HG03442 (cell line): Measurements from ENCODE around the gene LRMDA.

Experiments used
- ATAC-seq: cut with Tn5 transposase; IDR thresholded peaks from one replicate; pipeline ENCODE4 v1.9.1; 2021; ENCODE audit warnings: mild to moderate bottlenecking, moderate library complexity; ENCODE audit not compliant: unreplicated experiment

Gene LRMDA

GRCh38 chr10:76268530-76268929 lies 837.1 kb downstream of the LRMDA start:
- ATAC-seq = no peak

- no peak for ATAC-seq
These were observed 837.5 kb downstream of the LRMDA start for GRCh38 chr10:76268954-76269353.

DNA sequence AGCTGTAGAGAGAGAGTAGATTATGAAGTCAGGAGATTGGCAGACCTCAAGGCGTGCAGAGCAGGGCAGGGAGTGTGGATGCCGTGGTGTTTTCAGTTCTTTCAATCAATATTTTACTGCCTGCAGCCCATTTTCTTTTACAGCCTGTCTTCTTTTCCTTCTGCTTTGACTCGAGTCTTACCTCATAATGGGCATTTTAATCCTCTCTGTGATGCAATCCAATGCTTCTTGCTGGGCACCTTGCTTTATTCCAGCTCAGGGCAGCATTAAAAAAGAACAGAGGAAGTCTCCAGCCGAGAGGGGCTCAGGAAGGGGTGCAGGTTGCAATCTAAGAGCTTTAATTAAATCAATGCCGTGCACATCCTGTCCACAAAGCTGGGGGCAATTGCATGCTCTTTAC lies 839.0 kb downstream of the LRMDA start:
- ATAC-seq = no peak

- ATAC-seq = no peak
These were observed 843.5 kb downstream of the LRMDA start for GRCh38 chr10:76274933-76275332.

- ATAC-seq = no peak
These were observed 847.5 kb downstream of the LRMDA start for GRCh38 chr10:76278811-76279460.

GRCh38 chr10:76281659-76282058 lies 850.2 kb downstream of the LRMDA start:
- no peak for ATAC-seq

DNA sequence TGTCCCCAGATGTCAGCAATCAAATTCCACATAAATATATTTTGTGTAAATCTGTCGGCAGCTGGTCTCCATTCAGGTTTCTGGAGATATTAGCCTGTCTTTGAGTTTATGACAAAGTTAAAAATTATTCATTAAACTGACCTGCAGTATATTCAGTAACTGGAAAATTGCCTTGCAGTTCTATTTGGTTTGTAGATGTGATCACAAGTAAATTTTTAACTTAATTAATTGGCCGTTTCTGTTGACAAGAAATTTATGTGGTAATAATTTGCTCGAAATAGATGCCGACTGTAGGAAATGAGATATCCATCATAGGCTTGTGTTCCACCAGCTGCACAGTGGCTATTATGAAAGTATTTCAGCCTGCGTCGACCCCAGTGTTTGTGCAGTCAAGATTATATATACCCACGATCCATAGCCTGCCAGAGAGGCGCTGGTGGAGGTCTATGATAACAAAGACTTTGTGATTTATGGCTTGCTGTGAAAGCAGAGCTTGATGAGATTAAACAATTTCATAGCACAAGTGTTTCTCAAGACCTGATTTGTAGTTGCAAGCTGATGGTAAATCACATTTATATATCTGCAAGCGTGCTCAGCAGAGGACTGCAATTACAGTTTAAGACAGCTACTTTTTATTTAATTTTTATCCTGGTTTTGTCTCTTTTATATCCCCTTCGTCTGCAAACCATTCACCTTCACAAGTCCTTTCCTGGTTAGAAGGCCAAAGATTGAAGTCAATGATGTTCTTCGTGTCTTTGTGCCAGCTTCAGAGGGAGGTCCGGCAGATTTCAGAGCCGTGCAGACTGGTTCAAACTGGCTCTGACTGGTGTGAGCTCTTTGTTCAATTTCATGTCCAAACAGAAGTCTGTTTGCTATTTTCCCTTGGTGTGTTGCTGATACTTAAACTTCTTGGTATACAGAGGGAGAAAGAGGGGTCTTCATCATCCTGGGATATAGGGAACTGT lies 850.9 kb downstream of the LRMDA start:
- ATAC-seq = no peak

DNA sequence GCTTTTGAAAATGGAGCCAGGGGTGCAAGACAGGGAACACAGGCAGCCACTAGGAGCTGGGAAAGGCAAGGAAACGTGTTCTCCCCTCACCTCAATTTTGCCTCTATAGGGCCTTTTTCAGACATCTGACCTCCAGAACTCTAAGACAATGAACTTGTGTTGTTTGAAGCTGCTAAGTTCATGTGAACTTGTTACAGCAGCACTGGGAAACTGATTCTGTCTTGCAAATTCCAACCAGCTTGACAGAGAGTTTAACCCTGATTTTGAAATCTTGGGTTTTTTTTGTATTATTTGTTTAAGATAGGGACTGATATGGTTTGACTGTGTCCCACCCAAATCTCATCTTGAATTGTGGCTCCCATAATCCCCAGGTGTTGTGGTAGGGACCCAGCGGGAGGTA lies 852.9 kb downstream of the LRMDA start:
- no peak for ATAC-seq

DNA sequence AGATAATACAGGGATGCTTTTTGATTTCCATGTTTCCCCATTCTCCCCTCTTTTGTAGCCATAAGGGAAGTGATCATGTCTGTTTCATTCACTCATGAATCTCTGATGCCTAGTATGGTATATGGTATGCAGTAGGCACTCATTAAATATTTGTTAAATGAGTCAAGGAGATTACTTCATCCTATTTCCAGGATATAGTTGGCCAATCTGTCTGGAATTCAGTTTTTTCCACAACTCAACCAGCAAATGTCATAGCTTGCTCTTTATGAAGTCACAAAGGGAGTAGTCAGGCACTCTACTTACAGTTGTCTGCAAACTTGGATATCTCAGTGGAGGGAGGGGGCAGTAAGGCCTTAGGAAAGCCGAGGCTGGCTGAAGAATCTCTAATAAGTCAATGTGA lies 853.6 kb downstream of the LRMDA start:
- ATAC-seq = no peak

DNA sequence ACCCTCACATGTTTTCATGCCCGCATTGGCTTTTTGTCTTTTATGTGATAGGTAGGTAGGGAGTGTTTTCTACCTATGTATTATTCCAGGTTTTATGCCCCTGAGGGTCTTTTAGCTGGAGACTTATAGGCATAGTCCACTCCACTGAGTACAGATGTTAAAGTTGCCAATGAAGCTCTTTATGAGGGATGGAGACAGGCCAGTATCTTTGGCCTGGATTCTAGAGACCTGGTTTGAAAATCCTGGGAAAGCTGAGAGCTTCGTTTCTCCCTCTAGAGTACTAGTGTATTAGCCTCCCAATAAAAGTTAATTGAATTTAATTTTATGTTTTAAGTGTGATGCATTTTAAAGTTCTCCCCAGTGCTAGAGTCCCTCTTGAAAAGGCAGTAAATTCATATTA lies 854.1 kb downstream of the LRMDA start:
- no peak for ATAC-seq

GRCh38 chr10:76286536-76286935 lies 855.1 kb downstream of the LRMDA start:
- ATAC-seq = no peak

DNA sequence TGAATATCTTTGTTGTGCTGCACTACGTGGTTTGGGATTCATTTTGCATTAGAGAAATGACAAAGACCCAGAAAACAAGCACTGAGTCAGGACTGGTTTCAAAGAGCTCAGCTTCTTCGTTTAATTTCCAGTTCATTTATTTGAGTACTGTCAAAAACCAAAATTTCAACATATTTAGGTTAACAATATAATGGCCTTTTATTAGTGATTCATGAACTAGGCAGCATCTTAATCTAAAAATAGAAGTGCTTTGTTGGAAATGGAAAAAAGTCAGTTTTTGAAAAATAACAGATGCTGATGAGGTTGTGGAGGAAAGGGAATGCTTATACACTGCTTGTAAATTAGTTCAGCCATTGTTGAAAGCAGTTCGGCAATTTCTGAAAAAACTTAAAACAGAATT lies 856.4 kb downstream of the LRMDA start:
- no peak for ATAC-seq

DNA sequence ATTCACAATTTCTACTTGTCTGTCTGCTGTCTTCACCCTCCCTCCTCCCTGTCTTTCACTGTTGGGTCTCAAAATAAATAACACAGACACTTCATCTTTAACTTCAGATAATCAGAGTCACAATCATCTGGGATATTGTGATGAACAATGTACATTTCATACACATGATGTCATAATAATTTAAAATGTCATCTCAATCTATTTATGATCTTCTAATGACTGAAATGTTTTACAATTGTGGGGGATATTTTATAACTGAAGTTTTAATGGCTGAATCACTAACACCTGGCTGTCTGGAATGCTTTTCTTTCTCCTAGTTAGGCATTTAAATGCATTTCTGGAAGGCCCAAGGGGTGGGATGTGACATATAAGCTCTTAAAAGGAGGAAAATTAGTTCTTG lies 859.8 kb downstream of the LRMDA start:
- no peak for ATAC-seq

- no peak for ATAC-seq
These were observed 860.5 kb downstream of the LRMDA start for GRCh38 chr10:76291885-76292284.

DNA sequence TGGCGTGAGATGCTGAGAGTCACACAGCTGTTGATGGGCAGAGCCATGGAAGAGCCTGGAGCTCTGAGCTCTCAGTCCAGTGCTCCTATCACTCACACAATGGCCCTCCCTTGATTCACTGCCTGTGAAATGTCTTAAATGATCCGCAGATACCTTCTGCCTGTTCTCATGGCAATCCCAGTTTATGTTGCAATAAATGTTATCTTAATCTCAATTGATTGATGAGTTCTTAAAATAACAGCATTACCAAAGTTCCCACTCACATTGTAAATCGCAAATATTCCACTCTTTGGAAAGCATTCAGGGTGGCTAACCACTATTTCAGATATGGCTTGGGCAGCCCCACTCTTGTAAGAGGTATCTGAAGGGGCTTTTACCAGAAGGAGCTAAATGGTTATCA lies 865.5 kb downstream of the LRMDA start:
- ATAC-seq = no peak

- no peak for ATAC-seq
These were observed 865.9 kb downstream of the LRMDA start for GRCh38 chr10:76297358-76297757.

GRCh38 chr10:76297780-76298281 lies 866.4 kb downstream of the LRMDA start:
- no peak for ATAC-seq

- ATAC-seq = no peak
These were observed 866.9 kb downstream of the LRMDA start for GRCh38 chr10:76298329-76298728.

DNA sequence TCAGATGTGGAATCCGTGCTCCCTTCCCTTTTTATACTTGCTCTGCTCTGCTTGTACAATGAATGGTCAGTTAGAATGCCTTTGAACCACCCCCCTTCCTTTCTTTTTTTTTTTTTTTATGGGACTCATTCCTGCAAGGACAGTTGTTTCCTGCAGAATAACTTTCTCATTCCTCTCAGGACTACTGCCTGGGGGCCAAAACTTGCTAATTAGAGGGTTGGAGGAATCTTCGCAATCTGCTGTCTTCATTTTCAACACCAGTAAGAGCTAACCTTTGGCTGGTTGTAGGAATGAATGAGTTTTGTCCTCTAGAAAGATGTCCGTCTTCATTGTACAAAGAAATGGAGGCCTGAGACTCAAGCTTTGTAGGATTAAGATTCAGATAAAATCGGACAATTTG lies 868.1 kb downstream of the LRMDA start:
- no peak for ATAC-seq

DNA sequence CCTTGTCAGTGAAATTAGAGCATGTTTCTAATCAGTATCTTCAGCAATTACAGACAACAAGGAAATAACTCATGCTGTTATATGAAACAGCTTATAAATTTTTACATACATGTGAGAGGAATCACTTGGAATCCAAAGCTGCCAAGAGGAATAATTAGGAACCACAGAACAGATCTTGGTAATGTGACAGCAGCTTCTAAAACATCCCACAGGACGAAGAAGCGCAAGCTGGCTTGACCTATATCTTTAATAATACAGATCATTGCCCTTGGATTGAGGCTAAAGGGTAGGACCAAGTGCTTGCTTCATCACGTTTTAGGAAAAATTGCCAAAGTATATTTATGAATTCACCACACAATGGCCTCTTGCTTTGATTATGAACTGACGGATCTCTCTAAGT lies 869.8 kb downstream of the LRMDA start:
- no peak for ATAC-seq

GRCh38 chr10:76301950-76302349 lies 870.5 kb downstream of the LRMDA start:
- ATAC-seq = no peak

GRCh38 chr10:76302481-76302880 lies 871.1 kb downstream of the LRMDA start:
- ATAC-seq = no peak
